Cardiac atrium fibroblast (primary cell): Measurements from ENCODE around the gene ALPP. TPM values are rescaled to one million over a fixed set of nuclear protein-coding genes. Genes with fewer than 3 reads are reported as not detected.

Experiments used
- total RNA-seq: library from RNA; depleted of rRNA; stranded (reverse); fragments of >200 nt; gene quantifications from 2 replicates; pipeline ENCODE4 v1.2.3, GENCODE V29; 2015

The ALPP gene
- total RNA-seq, result not detected in 2 replicates

GRCh38 chr2:232378735-232379151, at the start of gene ALPP:
Gene ALPP, plus strand, starts transcription at chr2:232378751. Its CDS starts 52 bp downstream, at chr2:232378803.

DNA sequence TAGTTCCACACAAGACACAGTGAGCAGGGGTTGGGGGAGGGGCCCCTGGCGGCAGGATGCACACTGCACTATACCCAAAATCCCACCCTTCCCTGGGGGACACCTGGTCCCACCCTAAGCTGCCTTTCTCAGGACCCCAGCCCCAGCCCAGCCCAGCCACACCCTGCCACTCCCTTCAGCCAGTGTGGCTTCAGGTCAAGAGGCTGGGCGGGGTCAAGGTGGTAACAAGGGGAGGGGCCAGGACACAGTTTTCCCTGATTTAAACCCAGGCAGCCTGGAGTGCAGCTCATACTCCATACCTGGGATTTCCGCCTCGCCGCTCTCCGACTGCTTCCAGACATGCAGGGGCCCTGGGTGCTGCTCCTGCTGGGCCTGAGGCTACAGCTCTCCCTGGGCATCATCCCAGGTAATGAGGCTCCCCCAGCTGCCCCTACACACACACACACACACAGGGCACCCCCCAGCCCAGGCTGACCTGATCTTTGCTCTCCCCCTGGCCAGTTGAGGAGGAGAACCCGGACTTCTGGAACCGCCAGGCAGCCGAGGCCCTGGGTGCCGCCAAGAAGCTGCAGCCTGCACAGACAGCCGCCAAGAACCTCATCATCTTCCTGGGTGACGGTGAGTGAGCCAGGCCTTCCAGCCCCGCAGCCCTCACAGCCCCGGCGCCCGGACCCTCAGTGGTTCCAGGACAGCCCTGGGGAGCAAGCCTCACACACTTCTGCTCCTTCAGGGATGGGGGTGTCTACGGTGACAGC, 28.2 kb downstream of the ALPP start, which contains the start of gene ALPG:
Gene ALPG (plus strand): TSS at position 289 of the 755 bp plus-strand sequence. CDS start 51 bp downstream, at position 340.

Other genes with a start within 250 kb of the ALPP start
- not detected in 2 replicates for gene ALPG, start 28.1 kb downstream of the ALPP start, total RNA-seq
- gene ALPI, start 77.4 kb downstream of the ALPP start, total RNA-seq, result not detected in 2 replicates
- gene ECEL1, start 109.1 kb downstream of the ALPP start, total RNA-seq, result not detected in 2 replicates
- not detected in 2 replicates for gene PRSS56, start 141.6 kb downstream of the ALPP start, total RNA-seq
- gene CHRND, start 147.4 kb downstream of the ALPP start, total RNA-seq, result not detected in 2 replicates
- not detected in 2 replicates for gene CHRNG, start 160.9 kb downstream of the ALPP start, total RNA-seq
- gene TIGD1, start 171.8 kb downstream of the ALPP start, total RNA-seq, result 0.97 and 3.6 TPM in 2 replicates
- gene EIF4E2, start 171.9 kb downstream of the ALPP start, total RNA-seq, result 73.9 and 92.2 TPM in 2 replicates